A549 (cell line): ENCODE results near the gene POU4F1. TPM values are rescaled to one million over a fixed set of nuclear protein-coding genes. Genes with fewer than 3 reads are reported as not detected.

Experiments
- ATAC-seq, 2 experiments: fragments of 200-7000 bp in 1 of 2; fragments of >200 bp in 1 of 2; cut with Nextera tagmentation in 1 of 2; cut with Tn5 transposase in 1 of 2; 3 replicates each; pipeline versions ENCODE4 v1.8.0 to v1.9.1; 2018 to 2020; ENCODE audit warnings: mild to moderate bottlenecking in 1 of 2, moderate library complexity in 1 of 2
- CTCF ChIA-PET: fragments of 300-600 bp; sonication (Branson Sonifier 250); formaldehyde crosslinking; extraction: SDS; loops from one replicate; lab custom pipeline; 2021; ENCODE audit warnings: antibody characterized with exemption, inconsistent platforms; lab: Yijun Ruan, JAX
- POLR2A ChIA-PET: fragments of 350-600 bp; formaldehyde crosslinking; extraction: SDS; loops from one replicate; lab custom pipeline; 2021; ENCODE audit warnings: antibody characterized with exemption, inconsistent platforms; lab: Yijun Ruan, JAX
- DNase-seq, 2 experiments: peaks; one replicate each; pipeline versions ENCODE4 v3.0.0 to v3.0.0-alpha.2; 2011 to 2016; ENCODE audit warnings: low read depth in 1 of 2, low spot score in 1 of 2
- FAIRE-seq: peaks from 2 replicates; lab custom pipeline; 2011; peaks lifted over from hg19 to GRCh38; lab: Jason Lieb, UNC
- H3K27ac ChIP-seq, 2 experiments: fragments of >200 bp; sonication (Bioruptor Twin); formaldehyde crosslinking; 3 replicates each; pipeline ENCODE4 v1.5.1; 2016 to 2017
- H3K4me1 ChIP-seq: fragments of >200 bp; sonication (Bioruptor Twin); formaldehyde crosslinking; 3 replicates; pipeline ENCODE4 v1.6.1; 2016
- H3K4me2 ChIP-seq: fragments of >200 bp; sonication (Bioruptor Twin); formaldehyde crosslinking; 3 replicates; pipeline ENCODE4 v1.6.1; 2016
- H3K4me3 ChIP-seq: fragments of >200 bp; sonication (Bioruptor Twin); formaldehyde crosslinking; 3 replicates; pipeline ENCODE4 v1.5.1; 2016
- H3K9me3 ChIP-seq: fragments of >200 bp; sonication (Bioruptor Twin); formaldehyde crosslinking; 3 replicates; pipeline ENCODE4 v1.6.1; 2016
- CBX2 ChIP-seq: fragments of 200-600 bp; sonication (generic); IDR thresholded peaks from 2 replicates; pipeline ENCODE4 v1.6.1; 2016; ENCODE audit warnings: low read depth, mild to moderate bottlenecking, borderline replicate concordance
- CHD2 ChIP-seq: fragments of 150-350 bp; IDR thresholded peaks from 2 replicates; pipeline ENCODE4 v1.6.1; 2014; ENCODE audit warnings: low read length; ENCODE audit not compliant: partially characterized antibody
- EHF ChIP-seq: fragments of 250-450 bp; sonication (Bioruptor Pico); IDR thresholded peaks from 2 replicates; pipeline ENCODE4 v1.5.0; 2020; ENCODE audit warnings: mild to moderate bottlenecking
- FOSB ChIP-seq: fragments of 250-450 bp; sonication (Bioruptor Pico); IDR thresholded peaks from 2 replicates; pipeline ENCODE4 v1.5.0; 2020; ENCODE audit warnings: mild to moderate bottlenecking, moderate library complexity
- FOSL2 ChIP-seq, 2 experiments: fragments of 450-650 bp in 1 of 2; fragments of >200 bp in 1 of 2; sonication (Bioruptor Twin) in 1 of 2; formaldehyde crosslinking; IDR thresholded peaks; 2 replicates each; pipeline versions ENCODE4 v1.5.0 to v1.6.1; 2016 to 2020; ENCODE audit warnings: mild to moderate bottlenecking in 1 of 2, moderate library complexity in 1 of 2
- HDAC2 ChIP-seq: fragments of 200-600 bp; sonication (generic); IDR thresholded peaks from 2 replicates; pipeline ENCODE4 v1.6.1; 2016
- HEYL ChIP-seq: fragments of 250-450 bp; sonication (Bioruptor Pico); IDR thresholded peaks from 2 replicates; pipeline ENCODE4 v1.8.0; 2021; ENCODE audit warnings: mild to moderate bottlenecking, moderate library complexity
- HOXB13 ChIP-seq: fragments of 250-450 bp; sonication (Bioruptor Pico); IDR thresholded peaks from 2 replicates; pipeline ENCODE4 v1.5.0; 2020; ENCODE audit warnings: low read depth, mild to moderate bottlenecking, moderate library complexity
- JUNB ChIP-seq: fragments of >200 bp; sonication (Bioruptor Twin); formaldehyde crosslinking; IDR thresholded peaks from 2 replicates; pipeline ENCODE4 v1.6.1; 2016
- KDM5A ChIP-seq: fragments of 200-600 bp; sonication (generic); IDR thresholded peaks from 2 replicates; pipeline ENCODE4 v1.6.1; 2016; ENCODE audit warnings: antibody characterized with exemption, mild to moderate bottlenecking
- MAFK ChIP-seq: fragments of 450-650 bp; IDR thresholded peaks from 2 replicates; pipeline ENCODE4 v1.6.1; 2014; ENCODE audit not compliant: partially characterized antibody
- NPAS2 ChIP-seq: fragments of 250-450 bp; sonication (Bioruptor Pico); IDR thresholded peaks from 2 replicates; pipeline ENCODE4 v1.8.0; 2022; ENCODE audit warnings: mild to moderate bottlenecking, moderate library complexity, borderline replicate concordance
- NR3C1 ChIP-seq: fragments of >200 bp; sonication (Bioruptor Twin); formaldehyde crosslinking; IDR thresholded peaks from 3 replicates; pipeline ENCODE4 v1.6.1; 2017
- POLR2AphosphoS2 ChIP-seq: conservative IDR thresholded peaks from 2 replicates; pipeline ENCODE4 v1.6.1; 2012; ENCODE audit warnings: low read length, improper control_type of control experiment, inconsistent platforms
- RAD21 ChIP-seq, 2 experiments: fragments of >200 bp in 1 of 2; sonication (Bioruptor Twin) in 1 of 2; formaldehyde crosslinking in 1 of 2; IDR thresholded peaks in 1 of 2; conservative IDR thresholded peaks in 1 of 2; 2 replicates in 1 of 2; 3 replicates in 1 of 2; pipeline ENCODE4 v1.6.1; 2012 to 2018; ENCODE audit warnings: inconsistent platforms in 1 of 2
- RFX5 ChIP-seq: fragments of 450-650 bp; IDR thresholded peaks from 2 replicates; pipeline ENCODE4 v1.7.1; 2014; ENCODE audit warnings: antibody characterized with exemption, mild to moderate bottlenecking, moderate library complexity
- SMC3 ChIP-seq: fragments of >200 bp; sonication (Bioruptor Twin); formaldehyde crosslinking; IDR thresholded peaks from 3 replicates; pipeline ENCODE4 v1.6.1; 2018; ENCODE audit warnings: inconsistent platforms
- TP53 ChIP-seq: fragments of 250-450 bp; sonication (Bioruptor Pico); IDR thresholded peaks from 2 replicates; pipeline ENCODE4 v1.5.0; 2021; ENCODE audit warnings: mild to moderate bottlenecking, moderate library complexity
- WGBS: methylation state at CpG from one replicate; pipeline ENCODE4 v1.1.6; 2017; ENCODE audit errors: missing lambda C conversion rate; 5-methylcytosine and 5-hydroxymethylcytosine counted together
- polyA plus RNA-seq, 4 experiments: library from polyadenylated mRNA; depleted of rRNA in 3 of 4; stranded (reverse); fragments of >200 nt; fragmentation: RNase III in 1 of 4; extraction: RNeasy Plus Mini Kit Qiagen cat#74134 plus additional on column Dnase treatment in 1 of 4; gene quantifications; 2 replicates in 3 of 4; 3 replicates in 1 of 4; pipeline ENCODE4 v1.2.3, GENCODE V29; 2011 to 2017
- TF ChIP-seq, protein P1 (sequence below): IDR thresholded peaks from 2 replicates; pipeline ENCODE4 v1.6.1; 2012; ENCODE audit warnings: low read depth, borderline replicate concordance
- TF ChIP-seq, protein P2 (sequence below): fragments of 450-650 bp; IDR thresholded peaks from 2 replicates; pipeline ENCODE4 v1.6.1; 2014; ENCODE audit warnings: antibody characterized with exemption
- TF ChIP-seq, protein P3 (sequence below): fragments of 250-450 bp; sonication (Bioruptor Pico); IDR thresholded peaks from 2 replicates; pipeline ENCODE4 v1.5.0; 2021; ENCODE audit warnings: mild to moderate bottlenecking, moderate library complexity, borderline replicate concordance
- TF ChIP-seq, protein P4 (sequence below): fragments of 200-600 bp; sonication (generic); IDR thresholded peaks from 2 replicates; pipeline ENCODE4 v1.6.1; 2016; ENCODE audit warnings: antibody characterized with exemption, mild to moderate bottlenecking, moderate library complexity

Gene POU4F1
- polyA plus RNA-seq, 2 of the 4 experiments (the other 2 are of a cell fraction) = 1.2 to 1.5 TPM

DNA sequence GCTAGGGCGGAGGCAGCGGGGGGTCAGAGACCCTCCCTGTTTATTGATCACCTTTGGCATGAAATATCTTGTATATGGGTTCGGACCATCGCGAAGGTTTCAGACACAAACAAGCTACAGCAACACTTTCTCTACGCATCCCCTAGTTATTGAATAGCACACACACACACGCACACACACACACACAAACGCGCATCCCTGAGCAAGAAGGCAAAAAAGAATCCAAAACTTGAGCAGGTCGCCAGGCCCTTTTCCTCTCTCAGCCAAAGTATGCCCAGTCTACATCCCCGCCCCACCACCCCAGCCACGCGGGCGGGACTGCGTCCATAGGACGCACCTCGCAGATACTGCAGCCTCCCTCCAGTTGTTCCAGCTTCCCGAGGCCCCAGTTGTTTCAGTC, 16.0 kb downstream of the POU4F1 start:
- WGBS = 29% methylated on average over 11 of the region's 18 CpGs
- Histone ChIP-seq H3K4me2 (no peak overlapping the region), H3K4me1 (no peaks in the 10 kb centered on the region), H3K4me3 (no peak overlapping the region), H3K9me3 (no peaks in the 10 kb centered on the region), H3K27ac (no peak overlapping the region)
- no peak for ATAC-seq
- CTCF ChIA-PET = no interaction called here
- no peak for DNase-seq
- no peak for FAIRE-seq
- TF ChIP-seq SMC3 (no peak), TP53 (no peak)
- TF ChIP-seq, protein P1, sequence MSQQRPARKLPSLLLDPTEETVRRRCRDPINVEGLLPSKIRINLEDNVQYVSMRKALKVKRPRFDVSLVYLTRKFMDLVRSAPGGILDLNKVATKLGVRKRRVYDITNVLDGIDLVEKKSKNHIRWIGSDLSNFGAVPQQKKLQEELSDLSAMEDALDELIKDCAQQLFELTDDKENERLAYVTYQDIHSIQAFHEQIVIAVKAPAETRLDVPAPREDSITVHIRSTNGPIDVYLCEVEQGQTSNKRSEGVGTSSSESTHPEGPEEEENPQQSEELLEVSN = no peak
- POLR2A ChIA-PET = no interaction called here

DNA sequence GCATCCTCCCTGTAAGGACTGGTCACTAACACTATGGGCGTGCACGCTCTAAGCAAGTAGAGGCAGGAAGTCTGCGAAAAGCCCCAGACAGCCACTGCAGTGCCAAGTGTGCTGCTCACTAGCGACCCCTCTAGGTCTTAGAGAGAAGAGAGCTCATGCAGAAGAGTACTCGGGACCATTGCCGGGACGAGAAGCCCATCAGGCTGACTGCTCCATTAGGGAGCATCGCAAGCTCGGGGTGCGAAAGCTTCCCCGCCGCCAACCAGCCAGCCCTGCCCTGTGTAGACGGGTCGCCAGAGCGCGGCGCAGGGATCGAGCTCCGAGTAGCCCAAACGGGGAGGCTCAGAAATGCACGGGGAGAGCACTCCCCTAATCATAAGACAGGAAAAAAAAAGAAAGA, 16.6 kb downstream of the POU4F1 start:
- Histone ChIP-seq H3K4me3 (no peak overlapping the region), H3K27ac (no peak overlapping the region), H3K9me3 (no peaks in the 10 kb centered on the region), H3K4me2 (no peak overlapping the region), H3K4me1 (no peaks in the 10 kb centered on the region)
- no peak for DNase-seq
- CTCF ChIA-PET = no interaction called here
- 49% methylated on average over 11 of the region's 21 CpGs for WGBS
- peak in 1 of 2 experiments; percentile 41; a peak in 1 of 6 replicates for ATAC-seq
- POLR2A ChIA-PET = no interaction called here
- no peak for FAIRE-seq
- TF ChIP-seq JUNB (no peak), EHF (CRISPR knock-in tag) (no peak), HEYL (CRISPR knock-in tag) (no peak), FOSB (no peak), NPAS2 (CRISPR knock-in tag) (no peak), CHD2 (no peak), CBX2 (no peak), RFX5 (no peak)

DNA sequence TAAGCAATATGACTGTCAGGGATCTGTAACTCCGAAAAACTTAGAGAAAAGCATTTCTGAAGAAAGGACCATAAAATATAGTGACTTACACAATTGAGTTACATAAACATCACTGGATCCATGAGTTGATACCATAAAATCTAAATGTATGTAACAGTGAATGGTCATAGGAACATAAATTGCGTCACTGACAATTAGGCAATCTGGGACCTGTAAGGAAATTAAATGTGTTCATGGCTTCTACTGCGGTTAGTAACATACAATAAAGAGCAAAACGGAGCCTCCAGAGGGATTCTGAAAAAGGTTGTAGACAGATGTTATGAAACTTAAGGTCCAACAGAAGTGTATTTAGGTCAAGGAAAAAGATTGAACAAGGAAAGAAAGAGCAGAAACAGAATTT, 27.1 kb downstream of the POU4F1 start:
- POLR2A ChIA-PET = no interaction called here
- Histone ChIP-seq H3K9me3 (no peaks in the 10 kb centered on the region), H3K4me1 (no peaks in the 10 kb centered on the region), H3K27ac (no peak overlapping the region), H3K4me3 (no peak overlapping the region)
- TF ChIP-seq KDM5A (no peak), HDAC2 (no peak), NR3C1 (no peak), MAFK (no peak), FOSL2 (IDR thresholded peaks at IDR 0.05) (no peak), FOSL2 (CRISPR knock-in tag; IDR thresholded peaks at IDR 0.05) (no peak), POLR2AphosphoS2 (no peak), HOXB13 (CRISPR knock-in tag) (no peak), RAD21 (conservative IDR thresholded peaks at IDR 0.05 in 1 of 2, IDR thresholded peaks at IDR 0.05 in 1 of 2) (no peak)
- TF ChIP-seq, protein P2, sequence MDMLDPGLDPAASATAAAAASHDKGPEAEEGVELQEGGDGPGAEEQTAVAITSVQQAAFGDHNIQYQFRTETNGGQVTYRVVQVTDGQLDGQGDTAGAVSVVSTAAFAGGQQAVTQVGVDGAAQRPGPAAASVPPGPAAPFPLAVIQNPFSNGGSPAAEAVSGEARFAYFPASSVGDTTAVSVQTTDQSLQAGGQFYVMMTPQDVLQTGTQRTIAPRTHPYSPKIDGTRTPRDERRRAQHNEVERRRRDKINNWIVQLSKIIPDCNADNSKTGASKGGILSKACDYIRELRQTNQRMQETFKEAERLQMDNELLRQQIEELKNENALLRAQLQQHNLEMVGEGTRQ = no peak
- TF ChIP-seq, protein P3, sequence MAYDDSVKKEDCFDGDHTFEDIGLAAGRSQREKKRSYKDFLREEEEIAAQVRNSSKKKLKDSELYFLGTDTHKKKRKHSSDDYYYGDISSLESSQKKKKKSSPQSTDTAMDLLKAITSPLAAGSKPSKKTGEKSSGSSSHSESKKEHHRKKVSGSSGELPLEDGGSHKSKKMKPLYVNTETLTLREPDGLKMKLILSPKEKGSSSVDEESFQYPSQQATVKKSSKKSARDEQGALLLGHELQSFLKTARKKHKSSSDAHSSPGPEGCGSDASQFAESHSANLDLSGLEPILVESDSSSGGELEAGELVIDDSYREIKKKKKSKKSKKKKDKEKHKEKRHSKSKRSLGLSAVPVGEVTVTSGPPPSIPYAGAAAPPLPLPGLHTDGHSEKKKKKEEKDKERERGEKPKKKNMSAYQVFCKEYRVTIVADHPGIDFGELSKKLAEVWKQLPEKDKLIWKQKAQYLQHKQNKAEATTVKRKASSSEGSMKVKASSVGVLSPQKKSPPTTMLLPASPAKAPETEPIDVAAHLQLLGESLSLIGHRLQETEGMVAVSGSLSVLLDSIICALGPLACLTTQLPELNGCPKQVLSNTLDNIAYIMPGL (CRISPR knock-in tag) = no peak
- TF ChIP-seq, protein P4, sequence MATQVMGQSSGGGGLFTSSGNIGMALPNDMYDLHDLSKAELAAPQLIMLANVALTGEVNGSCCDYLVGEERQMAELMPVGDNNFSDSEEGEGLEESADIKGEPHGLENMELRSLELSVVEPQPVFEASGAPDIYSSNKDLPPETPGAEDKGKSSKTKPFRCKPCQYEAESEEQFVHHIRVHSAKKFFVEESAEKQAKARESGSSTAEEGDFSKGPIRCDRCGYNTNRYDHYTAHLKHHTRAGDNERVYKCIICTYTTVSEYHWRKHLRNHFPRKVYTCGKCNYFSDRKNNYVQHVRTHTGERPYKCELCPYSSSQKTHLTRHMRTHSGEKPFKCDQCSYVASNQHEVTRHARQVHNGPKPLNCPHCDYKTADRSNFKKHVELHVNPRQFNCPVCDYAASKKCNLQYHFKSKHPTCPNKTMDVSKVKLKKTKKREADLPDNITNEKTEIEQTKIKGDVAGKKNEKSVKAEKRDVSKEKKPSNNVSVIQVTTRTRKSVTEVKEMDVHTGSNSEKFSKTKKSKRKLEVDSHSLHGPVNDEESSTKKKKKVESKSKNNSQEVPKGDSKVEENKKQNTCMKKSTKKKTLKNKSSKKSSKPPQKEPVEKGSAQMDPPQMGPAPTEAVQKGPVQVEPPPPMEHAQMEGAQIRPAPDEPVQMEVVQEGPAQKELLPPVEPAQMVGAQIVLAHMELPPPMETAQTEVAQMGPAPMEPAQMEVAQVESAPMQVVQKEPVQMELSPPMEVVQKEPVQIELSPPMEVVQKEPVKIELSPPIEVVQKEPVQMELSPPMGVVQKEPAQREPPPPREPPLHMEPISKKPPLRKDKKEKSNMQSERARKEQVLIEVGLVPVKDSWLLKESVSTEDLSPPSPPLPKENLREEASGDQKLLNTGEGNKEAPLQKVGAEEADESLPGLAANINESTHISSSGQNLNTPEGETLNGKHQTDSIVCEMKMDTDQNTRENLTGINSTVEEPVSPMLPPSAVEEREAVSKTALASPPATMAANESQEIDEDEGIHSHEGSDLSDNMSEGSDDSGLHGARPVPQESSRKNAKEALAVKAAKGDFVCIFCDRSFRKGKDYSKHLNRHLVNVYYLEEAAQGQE = no peak
- TF ChIP-seq, all 56 proteins: peak for 0
- DNase-seq (no peak), ATAC-seq (no peak), FAIRE-seq (no peak)
- CTCF ChIA-PET = no interaction called here
- 27% methylated on average over 4 of the region's 4 CpGs for WGBS
- H3K4me2 ChIP-seq = no peak overlapping the region
